ENCODE measurements around the gene IAPP.
"Not testable (repeated sequence)": the region's sequence is repeated elsewhere in the genome, so short reads cannot be mapped to it uniquely, and the experiment has no call there.

IAPP gene

DNA sequence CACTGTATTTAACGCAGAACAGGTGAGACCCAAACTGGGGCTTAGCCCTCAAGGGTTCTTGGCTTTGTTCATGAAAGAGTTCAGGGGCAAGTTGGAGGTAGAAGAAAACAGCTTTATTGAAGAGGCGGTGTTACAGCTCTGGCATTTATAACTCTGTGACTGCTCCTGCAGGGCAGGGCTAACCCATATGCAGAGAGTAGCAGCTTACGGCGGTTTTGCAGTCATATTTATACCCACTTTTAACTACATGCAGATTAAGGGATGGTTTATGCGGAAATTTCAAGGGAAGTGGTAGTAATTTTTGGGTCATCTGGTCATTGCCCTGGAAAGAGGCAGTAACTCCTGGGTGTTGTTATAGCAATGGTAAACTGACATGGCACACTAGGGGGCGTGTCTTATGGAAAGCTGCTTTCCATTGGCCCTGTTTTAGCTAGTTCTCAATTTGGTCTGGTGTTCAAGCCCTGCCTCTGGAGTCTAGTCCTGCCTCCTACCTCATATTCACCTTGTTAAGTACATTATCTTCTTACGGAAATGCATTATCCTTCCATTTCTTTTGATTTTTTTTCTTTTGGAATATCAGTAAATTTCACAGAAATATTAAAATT is 1.8 kb upstream of the IAPP start:
- no peak overlapping the region for H3K4me3 ChIP-seq (ENCODE audit: low read depth, low read length)
- no peak for DNase-seq (ENCODE audit: low read depth)
- no peak for TF ChIP-seq CTCF (conservative IDR thresholded peaks at IDR 0.05; ENCODE audit: low read depth, low read length)

GRCh38 chr12:21379218-21379617 is 6.5 kb downstream of the IAPP start:
- no peak for TF ChIP-seq CTCF (conservative IDR thresholded peaks at IDR 0.05; ENCODE audit: low read depth, low read length)
- no peak for DNase-seq (ENCODE audit: low read depth)
- H3K4me3 ChIP-seq (ENCODE audit: low read depth, low read length), result no peak overlapping the region

GRCh38 chr12:21381320-21381719 is 8.6 kb downstream of the IAPP start:
- DNase-seq (ENCODE audit: low read depth); H3K4me3 ChIP-seq (ENCODE audit: low read depth, low read length): not testable (repeated sequence)

DNA sequence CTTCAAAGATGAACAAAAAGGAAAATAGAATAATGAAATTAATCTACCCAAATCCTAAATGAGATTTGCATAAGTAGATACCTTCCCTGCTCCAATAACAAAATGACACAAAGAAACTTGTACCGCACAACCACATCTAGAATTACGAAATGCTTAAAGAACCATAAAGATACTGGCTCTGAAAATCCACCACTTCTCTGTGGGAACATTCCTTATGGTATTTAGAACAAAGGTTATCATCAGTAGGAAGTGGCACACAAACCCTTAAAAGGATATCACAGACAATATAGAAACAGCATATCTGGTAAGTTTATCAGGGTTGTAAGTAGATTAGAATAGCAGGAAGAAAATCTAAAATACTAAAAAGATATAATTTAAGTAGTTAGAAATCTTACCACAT is 11.6 kb downstream of the IAPP start:
- TF ChIP-seq CTCF (conservative IDR thresholded peaks at IDR 0.05; ENCODE audit: low read depth, low read length), result no peak
- H3K4me3 ChIP-seq (ENCODE audit: low read depth, low read length), result no peak overlapping the region
- DNase-seq (ENCODE audit: low read depth), result peak; percentile 19

DNA sequence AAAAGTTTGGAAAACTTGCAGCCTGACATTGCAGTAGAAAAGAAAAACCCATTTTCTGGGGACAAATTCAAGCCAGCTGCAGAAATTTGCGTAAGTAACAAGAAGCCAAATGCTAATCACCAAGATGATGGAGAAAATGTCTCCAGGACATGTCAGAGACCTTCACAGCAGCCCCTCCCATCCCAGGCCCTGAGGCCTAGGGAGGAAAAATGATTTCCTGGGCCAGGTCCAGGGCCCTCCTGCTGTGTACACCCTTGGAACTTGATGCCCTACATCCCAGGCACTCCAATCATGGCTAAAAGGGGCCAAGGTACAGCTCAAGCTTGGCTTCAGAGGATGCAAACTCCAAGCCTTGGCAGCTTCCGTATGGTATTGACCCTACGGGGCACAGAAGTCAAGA is 14.5 kb downstream of the IAPP start:
- no peak for TF ChIP-seq CTCF (conservative IDR thresholded peaks at IDR 0.05; ENCODE audit: low read depth, low read length)
- DNase-seq (ENCODE audit: low read depth), result no peak
- no peak overlapping the region for H3K4me3 ChIP-seq (ENCODE audit: low read depth, low read length)

DNA sequence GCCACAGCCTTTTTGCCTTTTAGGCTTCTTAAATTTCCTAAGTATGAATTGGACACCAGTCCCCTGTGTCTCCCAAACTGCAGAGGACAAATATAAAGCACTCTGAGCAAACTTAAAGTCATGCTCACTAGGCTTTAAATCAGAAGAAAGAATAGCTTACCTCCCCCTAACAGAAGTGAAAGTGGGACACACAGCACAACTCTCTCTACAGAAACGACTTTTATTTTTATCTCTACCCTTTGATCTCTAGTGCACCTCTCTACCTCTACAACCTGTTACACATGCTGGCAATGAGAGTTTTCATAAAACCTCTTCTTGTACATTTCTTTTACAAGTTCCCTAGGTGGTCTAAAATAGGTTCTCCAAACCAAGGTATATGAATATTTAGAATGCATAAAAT is 19.7 kb downstream of the IAPP start:
- no peak for TF ChIP-seq CTCF (conservative IDR thresholded peaks at IDR 0.05; ENCODE audit: low read depth, low read length)

GRCh38 chr12:21394828-21395626 is 22.3 kb downstream of the IAPP start:
- H3K4me3 ChIP-seq (ENCODE audit: low read depth, low read length); DNase-seq (ENCODE audit: low read depth): not testable (repeated sequence)

More for the DNA sequence above, 19.7 kb downstream of the IAPP start:
- no peak for DNase-seq (ENCODE audit: low read depth)
- H3K4me3 ChIP-seq (ENCODE audit: low read depth, low read length), result no peak overlapping the region

Data from choroid plexus epithelial cell (primary cell).